Left lung (tissue), 10 donors: ENCODE results near the gene JPH4. TPM values are rescaled to one million over a fixed set of nuclear protein-coding genes. Genes with fewer than 3 reads are reported as not detected.

Experiments used
- ATAC-seq: fragments of 200-7000 bp; cut with Tn5 transposase; one replicate; pipeline ENCODE4 v1.9.1; 2020; ENCODE audit warnings: moderate library complexity
- DNase-seq, 4 donors: peaks; one replicate each; pipeline ENCODE4 v3.0.0-alpha.2; 2013 to 2020
- H3K27ac ChIP-seq, 2 donors: fragments of 200-600 bp; sonication (generic) in 1 of 2; one replicate each; pipeline versions ENCODE4 v1.5.0 to v1.8.0; 2020 to 2021
- H3K27me3 ChIP-seq, 2 donors: fragments of 200-600 bp; sonication (generic) in 1 of 2; one replicate each; pipeline versions ENCODE4 v1.5.0 to v1.8.0; 2020 to 2021
- H3K36me3 ChIP-seq, 2 donors: fragments of 200-600 bp; sonication (generic) in 1 of 2; one replicate each; pipeline versions ENCODE4 v1.5.0 to v1.8.0; 2020 to 2021
- H3K4me1 ChIP-seq, 2 donors: fragments of 200-600 bp; one replicate each; pipeline ENCODE4 v1.8.0; 2021
- H3K4me3 ChIP-seq, 2 donors: fragments of 200-600 bp; sonication (generic) in 1 of 2; one replicate each; pipeline versions ENCODE4 v1.5.0 to v1.8.0; 2020 to 2021; ENCODE audit warnings: mild to moderate bottlenecking in 1 of 2
- H3K9me3 ChIP-seq, 2 donors: fragments of 200-600 bp; sonication (generic) in 1 of 2; one replicate each; pipeline versions ENCODE4 v1.5.0 to v1.8.0; 2020 to 2021
- CTCF ChIP-seq, 2 donors: fragments of 200-600 bp; sonication (generic) in 1 of 2; IDR thresholded peaks; one replicate each; pipeline versions ENCODE4 v1.5.0 to v1.8.0; 2021; ENCODE audit warnings: antibody characterized with exemption in 2 of 2
- intact Hi-C, 2 donors: fragments of 100-400 bp; cut with DNase I; formaldehyde crosslinking; loops; one replicate each; pipeline versions ENCODE4 v1.11.2 to v1.14.2; 2022
- polyA plus RNA-seq, 6 donors: library from polyadenylated mRNA; unstranded; fragments of 120-200 nt; gene quantifications; one replicate each; pipeline ENCODE4 v1.2.1, GENCODE V29; 2013; ENCODE audit not compliant: insufficient read length in 6 of 6
- total RNA-seq, 2 donors: library from RNA; stranded (reverse); fragmentation: NEBNext Ultra II Directional; extraction: Animal tissue kit (Norgen Biotek cat#: 25700); gene quantifications; one replicate each; pipeline ENCODE4 v1.2.1, GENCODE V29; 2021
- donor health status: DM: no; HTN: yes; CAD: no.
- donor health status: DM: no; HTN: no; CAD: no.

Gene JPH4
- total and polyA plus RNA-seq, 8 donors = 0.84 to 1.3 (median 1.0) TPM

GRCh38 chr14:23540141-23540469, 38.5 kb downstream of the JPH4 start:
- Histone ChIP-seq H3K9me3 (no peaks in the 10 kb centered on the region), H3K36me3 (no peaks in the 10 kb centered on the region), H3K27me3 (no peaks in the 10 kb centered on the region), H3K27ac (no peak overlapping the region), H3K4me1 (peaks cover 0 to 7% of the 10 kb centered on the region in 2 donors), H3K4me3 (no peak overlapping the region)
- intact Hi-C loops = no loop called here
- ATAC-seq = no peak
- no peak for DNase-seq
- TF ChIP-seq CTCF (IDR thresholded peaks at IDR 0.05) = no peak

GRCh38 chr14:23539248-23540140, 39.1 kb downstream of the JPH4 start:
- TF ChIP-seq CTCF (IDR thresholded peaks at IDR 0.05) = peak; percentile 74
- intact Hi-C loops = loop anchor here in 1 of 2 donors (10.0 kb wide), 1 partner anchor 55 kb away; no protein-coding TSS in a partner anchor
- DNase-seq (peak in 2 of 4 donors; percentile 35 to 60), ATAC-seq (peak; percentile 91)
- no peaks in the 10 kb centered on the region for H3K36me3 ChIP-seq
- H3K27ac ChIP-seq = no peak overlapping the region
- peaks cover 0 to under 1% of the 10 kb centered on the region in 2 donors for H3K4me1 ChIP-seq
- H3K27me3 ChIP-seq = no peaks in the 10 kb centered on the region
- H3K9me3 ChIP-seq = no peaks in the 10 kb centered on the region
- H3K4me3 ChIP-seq = no peak overlapping the region

- Histone ChIP-seq H3K4me1 (no peaks in the 10 kb centered on the region), H3K36me3 (no peaks in the 10 kb centered on the region), H3K27ac (no peak overlapping the region), H3K4me3 (no peak overlapping the region), H3K9me3 (no peaks in the 10 kb centered on the region), H3K27me3 (no peaks in the 10 kb centered on the region)
- intact Hi-C loops = loop anchor here in 1 of 2 donors (10.0 kb wide), 1 partner anchor 54 kb away; no protein-coding TSS in a partner anchor
- TF ChIP-seq CTCF (IDR thresholded peaks at IDR 0.05) = no peak
- ATAC-seq (peak; percentile 55), DNase-seq (peak in 1 of 4 donors; percentile 29)
These were observed 39.8 kb downstream of the JPH4 start for GRCh38 chr14:23538785-23539184.

- no peak overlapping the region for H3K4me3 ChIP-seq
- intact Hi-C loops = loop anchor here in 1 of 2 donors (10.0 kb wide), 1 partner anchor 53 kb away; no protein-coding TSS in a partner anchor
- DNase-seq (no peak), ATAC-seq (no peak)
- H3K27ac ChIP-seq = no peak overlapping the region
- H3K36me3 ChIP-seq = no peaks in the 10 kb centered on the region
- H3K27me3 ChIP-seq = no peaks in the 10 kb centered on the region
- H3K4me1 ChIP-seq = no peaks in the 10 kb centered on the region
- H3K9me3 ChIP-seq = no peaks in the 10 kb centered on the region
- no peak for TF ChIP-seq CTCF (IDR thresholded peaks at IDR 0.05)
These were observed 40.4 kb downstream of the JPH4 start for GRCh38 chr14:23538050-23538718.
